H9 (cell line): ENCODE data around the gene LIPH. TPM values are rescaled to one million over a fixed set of nuclear protein-coding genes. Genes with fewer than 3 reads are reported as not detected.
"Not testable (repeated sequence)": the region's sequence is repeated elsewhere in the genome, so short reads cannot be mapped to it uniquely, and the experiment has no call there.

Experiments
- DNase-seq: peaks from one replicate; pipeline ENCODE4 v3.0.0-alpha.2; 2017
- H2AFZ ChIP-seq: one replicate; pipeline ENCODE4 v1.6.1; 2013; ENCODE audit warnings: mild to moderate bottlenecking, low read length, control low read depth, moderate library complexity
- H2AK5ac ChIP-seq: 2 replicates; pipeline ENCODE4 v1.6.1; 2013; ENCODE audit warnings: low read length, control low read depth, mixed read lengths; ENCODE audit not compliant: insufficient read length
- H2BK120ac ChIP-seq: one replicate; pipeline ENCODE4 v1.6.1; 2013; ENCODE audit warnings: low read depth, mild to moderate bottlenecking, low read length, control low read depth, inconsistent platforms; ENCODE audit not compliant: poor library complexity, severe bottlenecking
- H2BK12ac ChIP-seq: 2 replicates; pipeline ENCODE4 v1.6.1; 2013; ENCODE audit warnings: low read length, control low read depth, mixed read lengths, low read depth; ENCODE audit not compliant: insufficient read length
- H2BK15ac ChIP-seq: 2 replicates; pipeline ENCODE4 v1.6.1; 2013; ENCODE audit warnings: low read depth, low read length, control low read depth
- H2BK20ac ChIP-seq: one replicate; pipeline ENCODE4 v1.6.1; 2013; ENCODE audit warnings: low read depth, mild to moderate bottlenecking, low read length, control low read depth, inconsistent platforms; ENCODE audit not compliant: poor library complexity, severe bottlenecking
- H2BK5ac ChIP-seq: 2 replicates; pipeline ENCODE4 v1.6.1; 2013; ENCODE audit warnings: low read length, control low read depth, mixed read lengths; ENCODE audit not compliant: insufficient read length
- H3K14ac ChIP-seq: 2 replicates; pipeline ENCODE4 v1.6.1; 2013; ENCODE audit warnings: low read length, control low read depth; ENCODE audit not compliant: insufficient read depth
- H3K18ac ChIP-seq: 2 replicates; pipeline ENCODE4 v1.6.1; 2013; ENCODE audit warnings: low read depth, mild to moderate bottlenecking, mixed read lengths, low read length, control low read depth; ENCODE audit not compliant: insufficient read length
- H3K23ac ChIP-seq: 2 replicates; pipeline ENCODE4 v1.6.1; 2013; ENCODE audit warnings: low read length, control low read depth, mixed read lengths, low read depth; ENCODE audit not compliant: insufficient read length
- H3K23me2 ChIP-seq: 2 replicates; pipeline ENCODE4 v1.6.1; 2013; ENCODE audit warnings: low read depth, mild to moderate bottlenecking, mixed read lengths, low read length, control low read depth; ENCODE audit not compliant: insufficient read length, poor library complexity, severe bottlenecking
- H3K27ac ChIP-seq: 2 replicates; pipeline ENCODE4 v1.5.1; 2013; ENCODE audit warnings: low read length, control low read depth, mixed read lengths, low read depth; ENCODE audit not compliant: insufficient read length
- H3K27me3 ChIP-seq: 2 replicates; pipeline ENCODE4 v1.6.1; 2013; ENCODE audit warnings: low read length, control low read depth, inconsistent platforms; ENCODE audit not compliant: insufficient read depth
- H3K4ac ChIP-seq: 2 replicates; pipeline ENCODE4 v1.6.1; 2013; ENCODE audit warnings: low read depth, mild to moderate bottlenecking, control low read depth, inconsistent platforms, low read length, moderate library complexity
- H3K4me1 ChIP-seq: 2 replicates; pipeline ENCODE4 v1.6.1; 2013; ENCODE audit warnings: low read length, control low read depth, inconsistent platforms; ENCODE audit not compliant: insufficient read depth
- H3K4me2 ChIP-seq: 2 replicates; pipeline ENCODE4 v1.6.1; 2013; ENCODE audit warnings: low read length, control low read depth, mixed read lengths; ENCODE audit not compliant: insufficient read length, insufficient read depth
- H3K56ac ChIP-seq: 2 replicates; pipeline ENCODE4 v1.6.1; 2013; ENCODE audit warnings: low read depth, mild to moderate bottlenecking, mixed read lengths, low read length, control low read depth; ENCODE audit not compliant: insufficient read length
- H3K79me1 ChIP-seq: 2 replicates; pipeline ENCODE4 v1.6.1; 2013; ENCODE audit warnings: low read depth, mild to moderate bottlenecking, moderate library complexity, low read length, control low read depth, inconsistent platforms; ENCODE audit not compliant: insufficient read depth, poor library complexity, severe bottlenecking
- H3K79me2 ChIP-seq: 2 replicates; pipeline ENCODE4 v1.6.1; 2013; ENCODE audit warnings: low read length, control low read depth, inconsistent platforms; ENCODE audit not compliant: insufficient read depth
- H3K9ac ChIP-seq: 2 replicates; pipeline ENCODE4 v1.6.1; 2013; ENCODE audit warnings: low read length, control low read depth, mixed read lengths; ENCODE audit not compliant: insufficient read length; ENCODE audit errors: extremely low read depth
- H3K9me3 ChIP-seq: one replicate; pipeline ENCODE4 v1.6.1; 2013; ENCODE audit warnings: low read depth, low read length, inconsistent platforms; ENCODE audit not compliant: control insufficient read depth
- H3T11ph ChIP-seq: one replicate; pipeline ENCODE4 v1.6.1; 2013; ENCODE audit warnings: mild to moderate bottlenecking, low read length, control low read depth, inconsistent platforms
- H4K20me1 ChIP-seq: one replicate; pipeline ENCODE4 v1.6.1; 2013; ENCODE audit not compliant: control insufficient read depth, insufficient read length, insufficient read depth
- H4K5ac ChIP-seq: 2 replicates; pipeline ENCODE4 v1.6.1; 2013; ENCODE audit warnings: low read depth, mild to moderate bottlenecking, mixed read lengths, low read length, control low read depth; ENCODE audit not compliant: insufficient read length
- H4K8ac ChIP-seq: replicated peaks from 2 replicates; pipeline ENCODE4 v1.6.1; 2013; ENCODE audit warnings: low read length, control low read depth, mixed read lengths, low read depth; ENCODE audit not compliant: insufficient read length
- H4K91ac ChIP-seq: 2 replicates; pipeline ENCODE4 v1.6.1; 2013; ENCODE audit warnings: low read depth, mild to moderate bottlenecking, moderate library complexity, mixed read lengths, low read length, control low read depth; ENCODE audit not compliant: insufficient read length
- H3K27ac Mint-ChIP-seq, 3 experiments: 2 replicates in 2 of 3; 3 replicates in 1 of 3; pipeline ENCODE4 v1.8.0; 2020 to 2021; ENCODE audit warnings: mixed read lengths in 3 of 3, mild to moderate bottlenecking in 1 of 3, moderate library complexity in 1 of 3
- H3K27me3 Mint-ChIP-seq: 2 replicates; pipeline ENCODE4 v1.8.0; 2021; ENCODE audit warnings: low read depth, mild to moderate bottlenecking, moderate library complexity, mixed read lengths
- H3K36me3 Mint-ChIP-seq, 3 experiments: 2 replicates in 2 of 3; 3 replicates in 1 of 3; pipeline ENCODE4 v1.8.0; 2020 to 2021; ENCODE audit warnings: low read depth in 3 of 3, mixed read lengths in 3 of 3; ENCODE audit not compliant: insufficient read depth in 1 of 3
- H3K4me1 Mint-ChIP-seq, 2 experiments: 2 replicates each; pipeline ENCODE4 v1.8.0; 2020; ENCODE audit warnings: mixed read lengths in 2 of 2
- H3K4me3 Mint-ChIP-seq, 2 experiments: 2 replicates in 1 of 2; 3 replicates in 1 of 2; pipeline ENCODE4 v1.8.0; 2020 to 2021; ENCODE audit warnings: mild to moderate bottlenecking in 2 of 2, mixed read lengths in 2 of 2, moderate library complexity in 1 of 2
- H3K9me3 Mint-ChIP-seq, 2 experiments: 2 replicates in 1 of 2; 3 replicates in 1 of 2; pipeline ENCODE4 v1.8.0; 2020; ENCODE audit warnings: mild to moderate bottlenecking in 2 of 2, mixed read lengths in 2 of 2, moderate library complexity in 1 of 2
- CTCF ChIP-seq: fragments of 200-600 bp; sonication (generic); conservative IDR thresholded peaks from 3 replicates; pipeline ENCODE4 v1.8.0; 2021; ENCODE audit warnings: antibody characterized with exemption, mild to moderate bottlenecking
- WGBS: extraction: QIAGEN DNeasy Blood & Tissue Kit; methylation state at CpG from one replicate; pipeline ENCODE4 v1.1.7; 2013; ENCODE audit warnings: missing lambda C conversion rate, low lambda C conversion rate, mixed read lengths; ENCODE audit not compliant: insufficient read length; ENCODE audit errors: extremely low coverage; 5-methylcytosine and 5-hydroxymethylcytosine counted together
- total RNA-seq: library from RNA; stranded (reverse); gene quantifications from 2 replicates; pipeline ENCODE4 v1.2.1, GENCODE V29; 2021

The LIPH gene
- total RNA-seq, 1 experiment from 2014 or later, result 0.17 TPM

GRCh38 chr3:185575108-185575869, 22.9 kb upstream of the LIPH start:
- not testable (repeated sequence) for H3K14ac ChIP-seq, H2BK12ac ChIP-seq, H3K27me3 ChIP-seq, H3K79me1 ChIP-seq, H3K4ac ChIP-seq, H4K5ac ChIP-seq, H3K79me2 ChIP-seq, H2BK5ac ChIP-seq, H4K91ac ChIP-seq, H4K20me1 ChIP-seq, H2BK120ac ChIP-seq, H2AFZ ChIP-seq, H3K56ac ChIP-seq, H3K4me2 ChIP-seq, H3K23ac ChIP-seq, H3K18ac ChIP-seq, H2BK20ac ChIP-seq, H3K9me3 ChIP-seq, H3T11ph ChIP-seq, H4K8ac ChIP-seq, H3K9ac ChIP-seq, H3K27me3 Mint-ChIP-seq, H3K27ac ChIP-seq, H3K23me2 ChIP-seq, H2AK5ac ChIP-seq, H3K4me1 ChIP-seq, H2BK15ac ChIP-seq
- Mint-ChIP-seq H3K4me1 (peaks cover 9 to 14% of the 10 kb centered on the region in 2 experiments), H3K4me3 (peak overlapping the region in 1 of 2 experiments; percentile 16; a peak in 1 of 5 replicates), H3K36me3 (peaks cover 7 to 21% (median 17%) of the 10 kb centered on the region in 3 experiments; a peak in 6 of 7 replicates), H3K27ac (peak overlapping the region in 1 of 3 experiments; percentile 22; a peak in 1 of 7 replicates), H3K9me3 (peaks cover 14 to 22% of the 10 kb centered on the region in 2 experiments)
- DNase-seq, result peak; percentile 72
- TF ChIP-seq CTCF, result peak; percentile 71
- WGBS, result no CpG with 5 or more reads among the region's 17 CpGs
